ENCODE data around the gene WDR33. TPM values are rescaled to one million over a fixed set of nuclear protein-coding genes. Genes with fewer than 3 reads are reported as not detected.
A peak's percentile ranks its signal among the peaks of the same experiment; 100 is the strongest.

The WDR33 gene
- total and polyA plus RNA-seq, 10 of the 15 experiments (the other 5 are each of a cell fraction or from before 2014, with no cell fraction given) = 29.2 to 73.8 (median 45.6) TPM

GRCh38 chr2:127826047-127826446, 15.1 kb upstream of the WDR33 start (continued):
- TF ChIP-seq ZBTB40 (IDR thresholded peaks at IDR 0.05; ENCODE audit: borderline replicate concordance) (no peak), SMAD5 (IDR thresholded peaks at IDR 0.05; ENCODE audit: low read depth) (no peak), EP300 (IDR thresholded peaks at IDR 0.05; ENCODE audit: borderline replicate concordance in 1 of 2, control insufficient read depth in 1 of 2, low read depth in 2 of 2, low read length in 2 of 2) (no peak)

GRCh38 chr2:127820080-127820668, 9.2 kb upstream of the WDR33 start:
- FAIRE-seq = no peak
- H3K4me1 ChIP-seq (ENCODE audit: control insufficient read depth, insufficient read depth, low read length) = no peaks in the 10 kb centered on the region

More at GRCh38 chr2:127820080-127820668, 9.2 kb upstream of the WDR33 start:
- Histone ChIP-seq H3K79me2 (ENCODE audit: control insufficient read depth, insufficient read depth, low read length) (no peaks in the 10 kb centered on the region), H3K4me3 (no peak overlapping the region), H3K27ac (ENCODE audit: control insufficient read depth, insufficient read depth) (no peak overlapping the region), H4K20me1 (ENCODE audit: control insufficient read depth, insufficient read depth) (no peaks in the 10 kb centered on the region), H3K27me3 (replicated peaks in 1 of 2; ENCODE audit: control insufficient read depth in 2 of 2, insufficient read depth in 2 of 2, low read length in 1 of 2) (no peaks in the 10 kb centered on the region; a peak in 1 of 4 replicates), H3K9me3 (replicated peaks; ENCODE audit: control insufficient read depth, insufficient read depth, low read length) (peaks cover 17% of the 10 kb centered on the region), H3K9ac (ENCODE audit: control insufficient read depth, insufficient read depth, low read length) (no peak overlapping the region), H2AFZ (ENCODE audit: control insufficient read depth, low read depth, low read length) (no peak overlapping the region), H3K4me2 (ENCODE audit: control insufficient read depth, insufficient read depth) (no peak overlapping the region), H3K36me3 (ENCODE audit: control insufficient read depth in 2 of 2, insufficient read depth in 2 of 2, low read length in 1 of 2) (no peaks in the 10 kb centered on the region)
- ChIA-PET CTCF (interaction anchor here (1.2 to 1.6 kb wide), 2 partner anchors 9 to 11 kb away, joined by 3 to 4 read pairs; no protein-coding TSS in a partner anchor), RAD21 (ENCODE audit: unreplicated experiment) (interaction anchor here (1.5 kb wide), 1 partner anchor 229 kb away, joined by 3 read pairs; no protein-coding TSS in a partner anchor), POLR2A (no interaction called here), SMC1A (ENCODE audit: uncharacterized antibody, unreplicated experiment) (interaction anchor here (1.0 to 1.9 kb wide), 4 partner anchors 9 to 116 kb away, joined by 3 to 5 read pairs (median 4); no protein-coding TSS in a partner anchor)
- DNase-seq (ENCODE audit: low read depth, low spot score) = no peak
- ATAC-seq = no peak
- 64% methylated on average over 6 of the region's 6 CpGs for WGBS (ENCODE audit: insufficient coverage, insufficient replicate concordance, low lambda C conversion rate, missing lambda C conversion rate)
- intact Hi-C loops (cut with micrococcal nuclease; ENCODE audit: unreplicated experiment) (no loop called here), in situ Hi-C loops (cut with MboI) (no loop called here)
- no peak for TF ChIP-seq RUNX3 (IDR thresholded peaks at IDR 0.05; ENCODE audit: low read length)
- TF ChIP-seq CBX5 (IDR thresholded peaks at IDR 0.05; ENCODE audit: low read depth) = peak; percentile 98
- BruUV-seq (replicated peaks) = no TSS peak
